K562 treated with DMSO at 1 percent for 24 hours (cell line): ENCODE results near the gene XKR7. TPM values are rescaled to one million over a fixed set of nuclear protein-coding genes. Genes with fewer than 3 reads are reported as not detected.

Experiments
- total RNA-seq: library from RNA; unstranded; fragments of 300-600 nt; gene quantifications from 2 replicates; pipeline ENCODE4 v1.2.3, GENCODE V29; 2022; ENCODE audit warnings: low read depth; ENCODE audit not compliant: insufficient read depth

The XKR7 gene, protein sequence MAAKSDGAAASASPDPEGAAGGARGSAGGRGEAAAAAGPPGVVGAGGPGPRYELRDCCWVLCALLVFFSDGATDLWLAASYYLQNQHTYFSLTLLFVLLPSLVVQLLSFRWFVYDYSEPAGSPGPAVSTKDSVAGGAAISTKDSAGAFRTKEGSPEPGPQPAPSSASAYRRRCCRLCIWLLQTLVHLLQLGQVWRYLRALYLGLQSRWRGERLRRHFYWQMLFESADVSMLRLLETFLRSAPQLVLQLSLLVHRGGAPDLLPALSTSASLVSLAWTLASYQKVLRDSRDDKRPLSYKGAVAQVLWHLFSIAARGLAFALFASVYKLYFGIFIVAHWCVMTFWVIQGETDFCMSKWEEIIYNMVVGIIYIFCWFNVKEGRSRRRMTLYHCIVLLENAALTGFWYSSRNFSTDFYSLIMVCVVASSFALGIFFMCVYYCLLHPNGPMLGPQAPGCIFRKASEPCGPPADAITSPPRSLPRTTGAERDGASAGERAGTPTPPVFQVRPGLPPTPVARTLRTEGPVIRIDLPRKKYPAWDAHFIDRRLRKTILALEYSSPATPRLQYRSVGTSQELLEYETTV
- not detected in 2 replicates for total RNA-seq

GRCh38 chr20:31967830-31968249, at the start of gene XKR7:
Gene XKR7 (plus strand): TSS chr20:31968151. CDS start chr20:31968176, 25 bp downstream.

GRCh38 chr20:31951530-31952453, 16.2 kb upstream of the XKR7 start, which contains the start of gene PDRG1:
Gene PDRG1 (minus strand): TSS chr20:31952046. CDS start chr20:31951961, 85 bp downstream.

GRCh38 chr20:32010101-32010500, 42.1 kb downstream of the XKR7 start, which contains the start of gene CCM2L:
Gene CCM2L (plus strand): TSS chr20:32010438. CDS start chr20:32010455, 17 bp downstream.

DNA sequence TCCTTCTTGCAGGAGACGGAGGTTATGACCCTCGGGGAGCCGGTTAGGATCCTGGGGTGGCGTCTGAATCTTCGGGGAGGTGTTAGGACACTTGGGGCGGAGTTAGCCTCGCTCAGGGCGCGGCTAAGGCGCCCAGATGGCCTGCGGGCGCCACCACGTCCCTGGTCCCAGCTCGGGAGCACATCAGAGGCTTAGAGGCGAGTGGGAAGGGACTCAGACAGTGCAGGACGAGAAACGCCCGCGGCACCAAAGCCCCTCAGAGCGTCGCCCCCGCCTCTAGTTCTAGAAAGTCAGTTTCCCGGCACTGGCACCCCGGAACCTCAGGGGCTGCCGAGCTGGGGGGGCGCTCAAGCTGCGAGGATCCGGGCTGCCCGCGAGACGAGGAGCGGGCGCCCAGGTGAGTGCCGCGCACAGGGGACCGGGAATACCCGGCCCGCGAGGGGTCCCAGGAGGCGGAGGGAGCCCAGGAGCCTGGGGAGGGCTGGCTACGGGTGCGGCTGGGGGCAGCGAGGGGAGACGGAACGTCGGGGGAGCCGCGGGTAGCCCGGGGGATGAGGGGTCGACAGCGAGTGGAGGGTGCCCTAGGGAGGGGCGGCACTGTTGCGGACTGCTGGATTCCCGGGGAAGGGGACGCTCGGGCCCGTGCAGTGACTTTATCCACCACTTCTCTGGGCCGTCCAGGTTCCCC, 84.3 kb downstream of the XKR7 start, which contains the start of gene HCK:
TSS of gene HCK (plus strand) at position 153 of the 688 bp plus-strand sequence.

Other genes starting within 250 kb of the XKR7 start
- 164 and 166 TPM in 2 replicates for gene BCL2L1, start 245.3 kb upstream of the XKR7 start, total RNA-seq
- 99.7 and 114 TPM in 2 replicates for gene TPX2, start 228.9 kb upstream of the XKR7 start, total RNA-seq
- 0.69 and 0.80 TPM in 2 replicates for gene MYLK2, start 148.8 kb upstream of the XKR7 start, total RNA-seq
- not detected in 2 replicates for gene FOXS1, start 122.5 kb upstream of the XKR7 start, total RNA-seq
- 0.79 TPM in 1 of 2 replicates, not detected in the other for gene DUSP15, start 97.6 kb upstream of the XKR7 start, total RNA-seq
- not detected in 2 replicates for gene TTLL9, start 97.5 kb upstream of the XKR7 start, total RNA-seq
- 24.4 and 24.9 TPM in 2 replicates for gene PDRG1, start 16.1 kb upstream of the XKR7 start, total RNA-seq
- gene CCM2L, start 42.3 kb downstream of the XKR7 start, total RNA-seq: 0.36 and 1.4 TPM in 2 replicates
- 0.59 and 0.61 TPM in 2 replicates for gene HCK, start 84.1 kb downstream of the XKR7 start, total RNA-seq
- 27.4 and 27.8 TPM in 2 replicates for gene TM9SF4, start 141.6 kb downstream of the XKR7 start, total RNA-seq
- 13.4 and 13.8 TPM in 2 replicates for gene PLAGL2, start 239.6 kb downstream of the XKR7 start, total RNA-seq
- 27.0 and 27.3 TPM in 2 replicates for gene POFUT1, start 239.7 kb downstream of the XKR7 start, total RNA-seq